PC-9 (cell line): ENCODE measurements around the gene TRIM31. TPM values are rescaled to one million over a fixed set of nuclear protein-coding genes. Genes with fewer than 3 reads are reported as not detected.

Source experiments
- BruUV-seq: library from RNA; stranded (reverse); fragments of 400-500 nt; replicated peaks from 2 replicates; lab custom pipeline; 2021; lab: Mats Ljungman, UMichigan
- CTCF ChIA-PET: fragments of 300-600 bp; sonication (Branson Sonifier 250); formaldehyde crosslinking; loops from one replicate; lab custom pipeline; 2022; ENCODE audit warnings: antibody characterized with exemption; lab: Charles Lee
- POLR2A ChIA-PET: fragments of 300-600 bp; sonication (Branson Sonifier 250); formaldehyde crosslinking; loops from one replicate; lab custom pipeline; 2022; ENCODE audit warnings: antibody characterized with exemption; ENCODE audit not compliant: unreplicated experiment; lab: Charles Lee
- DNase-seq, 2 experiments: peaks; one replicate each; pipeline versions ENCODE4 v3.0.0 to v3.0.0-alpha.2; 2015 to 2022; ENCODE audit warnings: mixed read lengths in 1 of 2
- H2AFZ ChIP-seq: fragments of 200-600 bp; sonication (generic); 2 replicates; pipeline ENCODE4 v1.8.1; 2017; ENCODE audit warnings: antibody characterized with exemption
- H3F3A ChIP-seq: fragments of 200-600 bp; sonication (generic); 2 replicates; pipeline ENCODE4 v1.8.1; 2017; ENCODE audit warnings: antibody characterized with exemption, mild to moderate bottlenecking, low read depth; ENCODE audit not compliant: insufficient read depth
- H3K27ac ChIP-seq: fragments of 200-600 bp; sonication (generic); 2 replicates; pipeline ENCODE4 v1.6.1; 2016; ENCODE audit warnings: mixed run types
- H3K27me3 ChIP-seq: fragments of 200-600 bp; sonication (generic); 2 replicates; pipeline ENCODE4 v1.6.1; 2016; ENCODE audit warnings: low read depth, mixed run types; ENCODE audit not compliant: insufficient read depth
- H3K36me3 ChIP-seq: fragments of 200-600 bp; sonication (generic); 2 replicates; pipeline ENCODE4 v1.6.1; 2016; ENCODE audit warnings: low read depth, mixed run types
- H3K4me1 ChIP-seq: fragments of 200-600 bp; sonication (generic); replicated peaks from 2 replicates; pipeline ENCODE4 v1.6.1; 2016; ENCODE audit warnings: mixed run types; ENCODE audit not compliant: insufficient read depth
- H3K4me2 ChIP-seq: fragments of 200-600 bp; sonication (generic); 2 replicates; pipeline ENCODE4 v1.6.1; 2017; ENCODE audit warnings: mixed run types
- H3K4me3 ChIP-seq: fragments of 200-600 bp; sonication (generic); 2 replicates; pipeline ENCODE4 v1.6.1; 2016; ENCODE audit warnings: mixed run types
- H3K79me2 ChIP-seq: fragments of 200-600 bp; sonication (generic); 2 replicates; pipeline ENCODE4 v1.6.1; 2017; ENCODE audit warnings: low read depth, mixed run types
- H3K9me2 ChIP-seq: fragments of 200-600 bp; sonication (generic); 2 replicates; pipeline ENCODE4 v1.8.1; 2017; ENCODE audit warnings: mild to moderate bottlenecking; ENCODE audit not compliant: insufficient read depth
- H3K9me3 ChIP-seq: fragments of 200-600 bp; sonication (generic); 2 replicates; pipeline ENCODE4 v1.8.1; 2016; ENCODE audit warnings: low read depth; ENCODE audit not compliant: insufficient read depth
- H4K20me1 ChIP-seq: fragments of 200-600 bp; sonication (generic); 2 replicates; pipeline ENCODE4 v1.8.1; 2017; ENCODE audit not compliant: insufficient read depth
- CTCF ChIP-seq: fragments of 200-600 bp; sonication (generic); conservative IDR thresholded peaks from 2 replicates; pipeline ENCODE4 v1.6.1; 2017; ENCODE audit warnings: mixed run types, antibody characterized with exemption, mild to moderate bottlenecking, moderate library complexity
- EZH2 ChIP-seq: fragments of 200-600 bp; sonication (generic); IDR thresholded peaks from 2 replicates; pipeline ENCODE4 v1.8.0; 2017; ENCODE audit warnings: antibody characterized with exemption, low read depth
- intact Hi-C: fragments of 100-400 bp; cut with micrococcal nuclease; formaldehyde crosslinking; loops from one replicate; pipeline ENCODE4 v1.10.0; 2022; ENCODE audit not compliant: unreplicated experiment
- total RNA-seq: library from RNA; stranded (reverse); gene quantifications from 2 replicates; pipeline ENCODE4 v1.2.3, GENCODE V29; 2021

TRIM31 gene
- total RNA-seq, 1 experiment from 2014 or later: not detected

- Histone ChIP-seq H3K9me3 (no peaks in the 10 kb centered on the region), H3K27me3 (no peaks in the 10 kb centered on the region), H3K36me3 (no peaks in the 10 kb centered on the region), H3K79me2 (no peaks in the 10 kb centered on the region), H4K20me1 (no peaks in the 10 kb centered on the region), H3K27ac (no peak overlapping the region), H3K4me1 (peaks cover 82% of the 10 kb centered on the region), H3K4me3 (no peak overlapping the region), H2AFZ (no peak overlapping the region), H3K4me2 (peak overlapping the region; percentile 50), H3K9me2 (no peaks in the 10 kb centered on the region), H3F3A (peaks cover 47% of the 10 kb centered on the region)
- no TSS peak for BruUV-seq
- TF ChIP-seq CTCF: no peak
- POLR2A ChIA-PET: no interaction called here
- peak; percentile 46 to 79 for DNase-seq
- intact Hi-C loops: no loop called here
- CTCF ChIA-PET: no interaction called here
Measured at GRCh38 chr6:30097902-30098768, 14.8 kb downstream of the TRIM31 start.

GRCh38 chr6:30096829-30097228 lies 16.1 kb downstream of the TRIM31 start:
- no peaks in the 10 kb centered on the region for H3K79me2 ChIP-seq
- DNase-seq: no peak
- peak overlapping the region; percentile 62 for H3K4me2 ChIP-seq
- H3K27me3 ChIP-seq: no peaks in the 10 kb centered on the region
- H3K4me1 ChIP-seq: peaks cover 83% of the 10 kb centered on the region
- POLR2A ChIA-PET: interaction anchor here (0.6 kb wide), 1 partner anchor 18 kb away, joined by 4 read pairs; no protein-coding TSS in a partner anchor
- no peak overlapping the region for H3K4me3 ChIP-seq
- BruUV-seq: no TSS peak
- TF ChIP-seq EZH2 (no peak), CTCF (no peak)
- no peaks in the 10 kb centered on the region for H3K9me2 ChIP-seq
- H3K36me3 ChIP-seq: no peaks in the 10 kb centered on the region
- CTCF ChIA-PET: no interaction called here
- intact Hi-C loops: no loop called here
- peaks cover 50% of the 10 kb centered on the region for H3F3A ChIP-seq
- H3K9me3 ChIP-seq: no peaks in the 10 kb centered on the region
- H2AFZ ChIP-seq: no peak overlapping the region
- peak overlapping the region; percentile 93 for H3K27ac ChIP-seq
- H4K20me1 ChIP-seq: no peaks in the 10 kb centered on the region

- H3F3A ChIP-seq: peaks cover 40% of the 10 kb centered on the region
- H3K27ac ChIP-seq: peak overlapping the region; percentile 93
- CTCF ChIA-PET: no interaction called here
- H3K9me2 ChIP-seq: no peaks in the 10 kb centered on the region
- peaks cover 70% of the 10 kb centered on the region for H3K4me1 ChIP-seq
- H3K4me3 ChIP-seq: no peak overlapping the region
- H3K4me2 ChIP-seq: no peak overlapping the region
- H3K79me2 ChIP-seq: no peaks in the 10 kb centered on the region
- intact Hi-C loops: no loop called here
- no peaks in the 10 kb centered on the region for H4K20me1 ChIP-seq
- H3K36me3 ChIP-seq: no peaks in the 10 kb centered on the region
- no peaks in the 10 kb centered on the region for H3K27me3 ChIP-seq
- no peak for DNase-seq
- no peak overlapping the region for H2AFZ ChIP-seq
- POLR2A ChIA-PET: interaction anchor here (0.6 kb wide), 2 partner anchors 37 to 1434 kb away, joined by 3 read pairs; no protein-coding TSS in a partner anchor
- no TSS peak for BruUV-seq
- no peak for TF ChIP-seq CTCF
- no peak for TF ChIP-seq EZH2
- no peaks in the 10 kb centered on the region for H3K9me3 ChIP-seq
Measured at GRCh38 chr6:30093951-30094661, 18.8 kb downstream of the TRIM31 start.
